ENCODE measurements around the gene THEMIS.

DNA sequence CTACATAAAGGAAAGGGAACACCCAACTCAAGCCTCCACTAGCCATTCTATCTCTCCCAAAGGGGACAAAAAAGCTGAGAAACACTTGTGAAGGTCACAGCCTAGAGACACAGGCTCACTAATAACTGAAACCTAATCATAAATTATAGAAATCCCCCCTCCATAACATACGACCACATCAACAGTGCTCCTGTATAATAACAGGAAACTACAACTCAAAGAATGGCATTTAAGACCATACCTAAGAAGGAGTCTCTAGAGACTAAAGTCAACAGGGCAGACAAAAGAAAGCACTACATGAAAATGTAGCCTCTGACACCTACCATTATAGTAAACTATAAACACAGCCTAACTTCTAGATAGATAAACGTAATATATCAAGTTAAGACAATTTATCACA, 82.7 kb downstream of the THEMIS start:
- TF ChIP-seq POLR2AphosphoS5 (IDR thresholded peaks at IDR 0.05) = no peak
- TF ChIP-seq, protein P1, sequence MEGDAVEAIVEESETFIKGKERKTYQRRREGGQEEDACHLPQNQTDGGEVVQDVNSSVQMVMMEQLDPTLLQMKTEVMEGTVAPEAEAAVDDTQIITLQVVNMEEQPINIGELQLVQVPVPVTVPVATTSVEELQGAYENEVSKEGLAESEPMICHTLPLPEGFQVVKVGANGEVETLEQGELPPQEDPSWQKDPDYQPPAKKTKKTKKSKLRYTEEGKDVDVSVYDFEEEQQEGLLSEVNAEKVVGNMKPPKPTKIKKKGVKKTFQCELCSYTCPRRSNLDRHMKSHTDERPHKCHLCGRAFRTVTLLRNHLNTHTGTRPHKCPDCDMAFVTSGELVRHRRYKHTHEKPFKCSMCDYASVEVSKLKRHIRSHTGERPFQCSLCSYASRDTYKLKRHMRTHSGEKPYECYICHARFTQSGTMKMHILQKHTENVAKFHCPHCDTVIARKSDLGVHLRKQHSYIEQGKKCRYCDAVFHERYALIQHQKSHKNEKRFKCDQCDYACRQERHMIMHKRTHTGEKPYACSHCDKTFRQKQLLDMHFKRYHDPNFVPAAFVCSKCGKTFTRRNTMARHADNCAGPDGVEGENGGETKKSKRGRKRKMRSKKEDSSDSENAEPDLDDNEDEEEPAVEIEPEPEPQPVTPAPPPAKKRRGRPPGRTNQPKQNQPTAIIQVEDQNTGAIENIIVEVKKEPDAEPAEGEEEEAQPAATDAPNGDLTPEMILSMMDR (IDR thresholded peaks at IDR 0.05 in 8 of 11, conservative IDR thresholded peaks at IDR 0.05 in 3 of 11) = no peak

Measured in spleen (tissue), 7 donors.